NB4 (cell line): Measurements from ENCODE around the gene OGFOD2.

Experiments
- CTCF ChIP-seq: IDR thresholded peaks from one replicate; pipeline ENCODE4 v1.5.1; 2012; ENCODE audit warnings: low read depth, low read length
- MYC ChIP-seq: IDR thresholded peaks from 2 replicates; pipeline ENCODE4 v1.6.1; 2011; ENCODE audit warnings: low read depth, low read length
- POLR2A ChIP-seq: IDR thresholded peaks from 2 replicates; pipeline ENCODE4 v1.6.1; 2011; ENCODE audit warnings: mild to moderate bottlenecking; ENCODE audit not compliant: insufficient read length; ENCODE audit errors: extremely low read depth

GRCh38 chr12:123021688-123022604 is 46.9 kb downstream of the OGFOD2 start:
- TF ChIP-seq CTCF = no peak
- TF ChIP-seq POLR2A = no peak
- TF ChIP-seq MYC = no peak
